RWPE2 (cell line): ENCODE data around the gene JAML.

Experiments
- ATAC-seq: fragments of 200-7000 bp; cut with Tn5 transposase; 3 replicates; pipeline ENCODE4 v1.9.1; 2021; ENCODE audit warnings: low read depth
- DNase-seq: peaks from one replicate; pipeline ENCODE4 v3.0.0-alpha.2; 2020; ENCODE audit warnings: low spot score
- H3K27ac ChIP-seq: fragments of 450-650 bp; 2 replicates; pipeline ENCODE4 v1.5.1; 2017; ENCODE audit warnings: mild to moderate bottlenecking; ENCODE audit not compliant: poor library complexity, severe bottlenecking
- H3K27me3 ChIP-seq: fragments of 250-450 bp; sonication (Bioruptor Pico); 2 replicates; pipeline ENCODE4 v1.5.1; 2021; ENCODE audit warnings: mild to moderate bottlenecking, moderate library complexity; ENCODE audit not compliant: insufficient read depth, poor library complexity, severe bottlenecking
- H3K36me3 ChIP-seq: fragments of 250-450 bp; sonication (Bioruptor Pico); 2 replicates; pipeline ENCODE4 v1.5.1; 2020; ENCODE audit warnings: low read depth, mild to moderate bottlenecking, moderate library complexity
- H3K4me1 ChIP-seq: fragments of 250-450 bp; sonication (Bioruptor Pico); 2 replicates; pipeline ENCODE4 v1.5.1; 2021; ENCODE audit warnings: mild to moderate bottlenecking, moderate library complexity; ENCODE audit not compliant: insufficient read depth, poor library complexity, severe bottlenecking
- H3K4me3 ChIP-seq: fragments of 250-450 bp; sonication (Bioruptor Pico); 2 replicates; pipeline ENCODE4 v1.5.1; 2021; ENCODE audit warnings: mild to moderate bottlenecking, moderate library complexity; ENCODE audit not compliant: severe bottlenecking
- H3K9me3 ChIP-seq: fragments of 250-450 bp; sonication (Bioruptor Pico); 2 replicates; pipeline ENCODE4 v1.5.1; 2021; ENCODE audit warnings: mild to moderate bottlenecking, moderate library complexity; ENCODE audit not compliant: severe bottlenecking
- TF ChIP-seq, protein P1 (sequence below): fragments of 450-650 bp; IDR thresholded peaks from one replicate; pipeline ENCODE4 v1.5.1; 2017; ENCODE audit warnings: mild to moderate bottlenecking, moderate library complexity; ENCODE audit not compliant: poor library complexity, severe bottlenecking

JAML gene

DNA sequence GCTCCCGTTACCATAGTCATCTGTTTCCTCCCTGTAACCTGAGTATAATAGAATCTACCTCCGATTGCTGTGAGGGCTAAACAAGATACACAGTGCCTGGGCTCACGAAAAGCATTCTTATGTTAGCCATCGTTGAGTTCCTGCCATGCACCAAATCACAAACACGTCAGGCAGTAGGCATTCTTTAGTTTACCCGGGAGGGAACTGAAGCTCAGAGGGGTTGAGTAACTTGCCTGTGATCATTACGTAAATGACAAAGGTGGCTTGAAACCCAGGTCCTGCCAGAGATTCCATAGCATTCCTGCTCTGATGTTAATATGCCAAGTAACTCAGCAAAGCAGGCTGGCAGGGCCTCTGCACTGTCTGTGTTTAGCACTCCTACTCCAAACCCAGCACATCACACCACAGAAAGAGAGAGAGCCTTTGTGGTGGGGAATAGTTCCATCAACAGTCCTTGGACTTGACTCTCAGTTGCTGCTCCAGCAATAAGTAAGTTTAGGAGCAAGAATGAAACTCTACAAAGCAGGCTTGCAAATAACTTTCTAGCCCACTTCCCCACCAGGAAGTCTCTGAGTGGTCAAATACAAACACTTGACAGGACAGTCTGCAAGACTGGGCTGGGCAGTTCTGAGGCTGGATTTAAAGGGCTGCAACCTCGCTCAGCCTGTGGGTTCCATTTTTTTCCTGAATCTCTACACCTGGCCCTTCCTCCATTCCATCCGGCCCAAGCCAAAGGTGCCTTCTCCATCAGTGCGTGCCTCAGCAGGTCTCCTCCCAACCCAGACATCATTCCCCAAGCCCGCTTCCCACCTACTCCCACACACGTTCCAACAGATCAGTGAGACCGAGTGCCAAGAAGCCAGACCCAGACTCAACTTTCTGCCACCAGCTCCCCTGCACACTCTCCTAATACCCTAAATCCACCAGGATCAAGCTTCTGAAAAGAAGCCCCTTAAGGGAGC, 49.5 kb downstream of the JAML start:
- Histone ChIP-seq H3K4me3 (no peak overlapping the region), H3K9me3 (no peaks in the 10 kb centered on the region), H3K27ac (peak overlapping the region; percentile 27), H3K36me3 (no peaks in the 10 kb centered on the region), H3K27me3 (no peaks in the 10 kb centered on the region), H3K4me1 (peaks cover 11% of the 10 kb centered on the region)
- ATAC-seq, result peak; percentile 77
- TF ChIP-seq, protein P1, sequence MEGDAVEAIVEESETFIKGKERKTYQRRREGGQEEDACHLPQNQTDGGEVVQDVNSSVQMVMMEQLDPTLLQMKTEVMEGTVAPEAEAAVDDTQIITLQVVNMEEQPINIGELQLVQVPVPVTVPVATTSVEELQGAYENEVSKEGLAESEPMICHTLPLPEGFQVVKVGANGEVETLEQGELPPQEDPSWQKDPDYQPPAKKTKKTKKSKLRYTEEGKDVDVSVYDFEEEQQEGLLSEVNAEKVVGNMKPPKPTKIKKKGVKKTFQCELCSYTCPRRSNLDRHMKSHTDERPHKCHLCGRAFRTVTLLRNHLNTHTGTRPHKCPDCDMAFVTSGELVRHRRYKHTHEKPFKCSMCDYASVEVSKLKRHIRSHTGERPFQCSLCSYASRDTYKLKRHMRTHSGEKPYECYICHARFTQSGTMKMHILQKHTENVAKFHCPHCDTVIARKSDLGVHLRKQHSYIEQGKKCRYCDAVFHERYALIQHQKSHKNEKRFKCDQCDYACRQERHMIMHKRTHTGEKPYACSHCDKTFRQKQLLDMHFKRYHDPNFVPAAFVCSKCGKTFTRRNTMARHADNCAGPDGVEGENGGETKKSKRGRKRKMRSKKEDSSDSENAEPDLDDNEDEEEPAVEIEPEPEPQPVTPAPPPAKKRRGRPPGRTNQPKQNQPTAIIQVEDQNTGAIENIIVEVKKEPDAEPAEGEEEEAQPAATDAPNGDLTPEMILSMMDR, result no peak
- DNase-seq, result no peak

GRCh38 chr11:118174006-118174567, 50.7 kb downstream of the JAML start:
- Histone ChIP-seq H3K4me3 (no peak overlapping the region), H3K36me3 (no peaks in the 10 kb centered on the region), H3K27ac (peak overlapping the region; percentile 27), H3K4me1 (peaks cover 11% of the 10 kb centered on the region), H3K27me3 (no peaks in the 10 kb centered on the region), H3K9me3 (no peaks in the 10 kb centered on the region)
- TF ChIP-seq, protein P1, result no peak
- no peak for DNase-seq
- no peak for ATAC-seq

DNA sequence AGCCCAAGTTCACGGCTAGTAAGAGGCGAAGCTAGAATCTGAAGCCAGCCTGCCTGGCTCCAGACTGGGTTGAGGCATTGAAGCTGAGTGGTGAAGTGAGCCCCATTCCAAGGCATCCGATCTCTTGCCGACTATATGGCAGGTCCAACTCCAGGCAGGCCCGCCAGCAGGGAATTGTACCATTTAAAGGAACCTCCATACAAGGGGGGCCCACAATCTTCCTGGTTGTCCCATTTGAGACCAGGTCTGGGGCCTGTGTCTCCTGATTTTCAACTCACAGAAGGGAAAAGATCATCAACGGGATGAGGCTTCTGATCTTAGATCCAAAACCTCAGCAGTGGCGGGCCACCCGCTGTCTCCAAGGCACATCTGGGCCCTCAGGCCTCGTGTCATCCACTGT, 52.5 kb downstream of the JAML start:
- Histone ChIP-seq H3K4me3 (no peak overlapping the region), H3K36me3 (no peaks in the 10 kb centered on the region), H3K9me3 (no peaks in the 10 kb centered on the region), H3K27ac (no peak overlapping the region), H3K4me1 (peaks cover 11% of the 10 kb centered on the region), H3K27me3 (no peaks in the 10 kb centered on the region)
- TF ChIP-seq, protein P1, result no peak
- DNase-seq (peak; percentile 23), ATAC-seq (no peak)

- no peak overlapping the region for H3K4me3 ChIP-seq
- no peak overlapping the region for H3K27ac ChIP-seq
- no peaks in the 10 kb centered on the region for H3K27me3 ChIP-seq
- H3K36me3 ChIP-seq, result no peaks in the 10 kb centered on the region
- H3K9me3 ChIP-seq, result no peaks in the 10 kb centered on the region
- TF ChIP-seq, protein P1, result peak; percentile 94
- H3K4me1 ChIP-seq, result peaks cover 12% of the 10 kb centered on the region
- peak; percentile 57 for ATAC-seq
- peak; percentile 60 for DNase-seq
Measured at GRCh38 chr11:118171269-118172062, 53.3 kb downstream of the JAML start.
